Endothelial cell of umbilical vein (primary cell): ENCODE measurements around the gene PPP1R1C. TPM values are rescaled to one million over a fixed set of nuclear protein-coding genes. Genes with fewer than 3 reads are reported as not detected.

Experiments
- BruUV-seq: library from RNA; stranded (reverse); fragments of 400-500 nt; replicated peaks from 2 replicates; lab custom pipeline; 2021; lab: Mats Ljungman, UMichigan
- CTCF ChIA-PET: fragments of 300-600, 350-600 bp; sonication (Branson Sonifier 250); formaldehyde crosslinking; loops from one replicate; lab custom pipeline; 2021; ENCODE audit warnings: antibody characterized with exemption, inconsistent platforms; lab: Charles Lee
- POLR2A ChIA-PET: fragments of 300-600, 350-600 bp; sonication (Branson Sonifier 250); formaldehyde crosslinking; loops from one replicate; lab custom pipeline; 2021; ENCODE audit warnings: antibody characterized with exemption, inconsistent platforms; lab: Charles Lee
- DNase-seq: peaks from one replicate; pipeline ENCODE4 v3.0.0-alpha.2; 2011; ENCODE audit warnings: low read depth, low spot score
- FAIRE-seq: peaks from 2 replicates; lab custom pipeline; 2011; peaks lifted over from hg19 to GRCh38; lab: Jason Lieb, UNC
- H2AFZ ChIP-seq: 2 replicates; pipeline ENCODE4 v1.6.0; 2012; ENCODE audit warnings: low read depth, low read length, control low read depth, inconsistent platforms
- H3K27ac ChIP-seq: 2 replicates; pipeline ENCODE4 v1.5.1; 2011; ENCODE audit warnings: low read depth, mild to moderate bottlenecking, control low read depth, low read length, moderate library complexity; ENCODE audit not compliant: insufficient read depth
- H3K27me3 ChIP-seq, 2 experiments: 2 replicates each; pipeline versions ENCODE4 v1.6.0 to v1.6.1; 2011; ENCODE audit warnings: low read length in 2 of 2, mixed read lengths in 1 of 2; ENCODE audit not compliant: control insufficient read depth in 2 of 2, insufficient read depth in 2 of 2
- H3K36me3 ChIP-seq, 2 experiments: 2 replicates in 1 of 2; 3 replicates in 1 of 2; pipeline ENCODE4 v1.5.1; 2011; ENCODE audit warnings: low read length in 2 of 2, mild to moderate bottlenecking in 1 of 2, moderate library complexity in 1 of 2; ENCODE audit not compliant: control insufficient read depth in 2 of 2, insufficient read depth in 2 of 2; ENCODE audit errors: extremely low read depth in 1 of 2
- H3K4me1 ChIP-seq: 3 replicates; pipeline ENCODE4 v1.5.1; 2011; ENCODE audit warnings: mild to moderate bottlenecking, low read length; ENCODE audit not compliant: control insufficient read depth, insufficient read depth; ENCODE audit errors: extremely low read depth
- H3K4me2 ChIP-seq: 2 replicates; pipeline ENCODE4 v1.6.1; 2011; ENCODE audit warnings: low read length, control low read depth, mixed read lengths; ENCODE audit not compliant: insufficient read depth
- H3K4me3 ChIP-seq, 3 experiments: fragments of 200-600 bp in 1 of 3; sonication (generic), shearing (Covaris generic) in 1 of 3; replicated peaks in 1 of 3; 2 replicates each; pipeline ENCODE4 v1.5.1; 2011 to 2016; ENCODE audit warnings: control low read depth in 3 of 3, low read length in 3 of 3, mild to moderate bottlenecking in 2 of 3, inconsistent platforms in 1 of 3, low read depth in 1 of 3, moderate library complexity in 1 of 3; ENCODE audit not compliant: insufficient read depth in 1 of 3
- H3K79me2 ChIP-seq: 2 replicates; pipeline ENCODE4 v1.6.0; 2012; ENCODE audit warnings: low read length, inconsistent platforms; ENCODE audit not compliant: control insufficient read depth, insufficient read depth
- H3K9ac ChIP-seq: replicated peaks from 2 replicates; pipeline ENCODE3; 2011; ENCODE audit warnings: low read length, control low read depth; ENCODE audit not compliant: insufficient read depth; ENCODE audit errors: extremely low read depth
- H3K9me1 ChIP-seq: replicated peaks from 3 replicates; pipeline ENCODE4 v1.6.0; 2011; ENCODE audit warnings: mild to moderate bottlenecking, low read length; ENCODE audit not compliant: control insufficient read depth, insufficient read depth; ENCODE audit errors: extremely low read depth
- H3K9me3 ChIP-seq: replicated peaks from 2 replicates; pipeline ENCODE4 v1.5.1; 2012; ENCODE audit warnings: low read length, inconsistent platforms; ENCODE audit not compliant: control insufficient read depth, insufficient read depth
- H4K20me1 ChIP-seq: replicated peaks from 2 replicates; pipeline ENCODE3; 2011; ENCODE audit warnings: mild to moderate bottlenecking, low read length; ENCODE audit not compliant: control insufficient read depth, insufficient read depth; ENCODE audit errors: extremely low read depth
- EZH2 ChIP-seq: IDR thresholded peaks from 2 replicates; pipeline ENCODE4 v1.6.1; 2012; ENCODE audit warnings: borderline replicate concordance, low read depth, mild to moderate bottlenecking, moderate library complexity, low read length, inconsistent platforms; ENCODE audit not compliant: severe bottlenecking
- FOS ChIP-seq: IDR thresholded peaks from 2 replicates; pipeline ENCODE4 v1.6.1; 2011; ENCODE audit warnings: mild to moderate bottlenecking, low read length, moderate library complexity, borderline replicate concordance; ENCODE audit not compliant: insufficient read depth
- GATA2 ChIP-seq: IDR thresholded peaks from 2 replicates; pipeline ENCODE4 v1.7.0; 2011; ENCODE audit warnings: low read depth, mild to moderate bottlenecking, moderate library complexity, mixed read lengths, low read length; ENCODE audit not compliant: insufficient read length, insufficient read depth
- JUN ChIP-seq: IDR thresholded peaks from 2 replicates; pipeline ENCODE4 v1.6.1; 2011; ENCODE audit warnings: borderline replicate concordance, low read depth; ENCODE audit not compliant: insufficient read length, insufficient read depth
- MYC ChIP-seq: IDR thresholded peaks from one replicate; pipeline ENCODE4 v1.6.1; 2011; ENCODE audit warnings: mild to moderate bottlenecking, low read depth, low read length
- POLR2A ChIP-seq: IDR thresholded peaks from 2 replicates; pipeline ENCODE4 v1.6.1; 2012; ENCODE audit warnings: low read depth, mild to moderate bottlenecking, control low read depth, low read length
- POLR2AphosphoS5 ChIP-seq: IDR thresholded peaks from 2 replicates; pipeline ENCODE4 v1.6.1; 2012; ENCODE audit warnings: low read depth, mild to moderate bottlenecking, control low read depth, low read length, moderate library complexity; ENCODE audit not compliant: insufficient read depth
- dilution Hi-C: fragments of 300-500 bp; cut with MboI; formaldehyde crosslinking; loops from one replicate; pipeline ENCODE4 v1.15.0; 2019; ENCODE audit warnings: low sequenced_read_pairs; ENCODE audit not compliant: extremely low pct_ligation_motif_present
- intact Hi-C: fragments of 100-400 bp; cut with micrococcal nuclease; formaldehyde crosslinking; loops from one replicate; pipeline ENCODE4 v1.10.0; 2022
- polyA plus RNA-seq, 4 experiments: library from polyadenylated mRNA; depleted of rRNA in 3 of 4; stranded (reverse) in 3 of 4; unstranded in 1 of 4; fragments of >200 nt; gene quantifications; 2 replicates each; pipeline versions ENCODE4 v1.2.1 to v1.2.3, GENCODE V29; 2011 to 2012; ENCODE audit warnings: missing spikeins in 1 of 4
- total RNA-seq: library from RNA; stranded (reverse); gene quantifications from 2 replicates; pipeline ENCODE4 v1.2.3, GENCODE V29; 2021
- TF ChIP-seq, protein P1 (sequence below), 2 donors: IDR thresholded peaks; 1 replicate in 1 of 2; 2 replicates in 1 of 2; pipeline ENCODE4 v1.5.1; 2011; ENCODE audit warnings: low read length in 2 of 2, mild to moderate bottlenecking in 2 of 2, moderate library complexity in 2 of 2, control low read depth in 1 of 2, inconsistent platforms in 1 of 2, low read depth in 1 of 2; ENCODE audit not compliant: insufficient read depth in 1 of 2; ENCODE audit errors: extremely low read depth in 1 of 2
- TF ChIP-seq, protein P2 (sequence below): IDR thresholded peaks from 2 replicates; pipeline ENCODE4 v1.6.1; 2011; ENCODE audit not compliant: insufficient read depth, insufficient read length

Gene PPP1R1C
- total and polyA plus RNA-seq, 2 donors (not counting 3 experiments of a cell fraction or from before 2014, with no cell fraction given): 0.26 TPM; not detected in 1

GRCh38 chr2:182038576-182038975 is 52.9 kb downstream of the PPP1R1C start:
- FAIRE-seq (no peak), DNase-seq (no peak)
- H3K4me1 ChIP-seq: no peaks in the 10 kb centered on the region
- no peak overlapping the region for H2AFZ ChIP-seq
- H3K27me3 ChIP-seq: no peaks in the 10 kb centered on the region
- dilution Hi-C loops: no loop called here
- H3K9me1 ChIP-seq: no peaks in the 10 kb centered on the region
- POLR2A ChIA-PET: no interaction called here
- H4K20me1 ChIP-seq: no peaks in the 10 kb centered on the region
- H3K9ac ChIP-seq: no peak overlapping the region
- CTCF ChIA-PET: interaction anchor here (0.9 to 1.8 kb wide), 6 partner anchors 14 to 628 kb away, joined by 3 to 8 read pairs (median 3); no protein-coding TSS in a partner anchor
- intact Hi-C loops: no loop called here
- no peaks in the 10 kb centered on the region for H3K79me2 ChIP-seq
- H3K4me3 ChIP-seq: no peak overlapping the region
- TF ChIP-seq POLR2AphosphoS5 (no peak), EZH2 (no peak), MYC (no peak), FOS (no peak), GATA2 (no peak), JUN (no peak), POLR2A (no peak)
- TF ChIP-seq, protein P1, sequence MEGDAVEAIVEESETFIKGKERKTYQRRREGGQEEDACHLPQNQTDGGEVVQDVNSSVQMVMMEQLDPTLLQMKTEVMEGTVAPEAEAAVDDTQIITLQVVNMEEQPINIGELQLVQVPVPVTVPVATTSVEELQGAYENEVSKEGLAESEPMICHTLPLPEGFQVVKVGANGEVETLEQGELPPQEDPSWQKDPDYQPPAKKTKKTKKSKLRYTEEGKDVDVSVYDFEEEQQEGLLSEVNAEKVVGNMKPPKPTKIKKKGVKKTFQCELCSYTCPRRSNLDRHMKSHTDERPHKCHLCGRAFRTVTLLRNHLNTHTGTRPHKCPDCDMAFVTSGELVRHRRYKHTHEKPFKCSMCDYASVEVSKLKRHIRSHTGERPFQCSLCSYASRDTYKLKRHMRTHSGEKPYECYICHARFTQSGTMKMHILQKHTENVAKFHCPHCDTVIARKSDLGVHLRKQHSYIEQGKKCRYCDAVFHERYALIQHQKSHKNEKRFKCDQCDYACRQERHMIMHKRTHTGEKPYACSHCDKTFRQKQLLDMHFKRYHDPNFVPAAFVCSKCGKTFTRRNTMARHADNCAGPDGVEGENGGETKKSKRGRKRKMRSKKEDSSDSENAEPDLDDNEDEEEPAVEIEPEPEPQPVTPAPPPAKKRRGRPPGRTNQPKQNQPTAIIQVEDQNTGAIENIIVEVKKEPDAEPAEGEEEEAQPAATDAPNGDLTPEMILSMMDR (IDR thresholded peaks at IDR 0.05; ENCODE audit: extremely low read depth in 1 of 2, insufficient read depth in 1 of 2, low read depth in 1 of 2, low read length in 2 of 2): no peak
- TF ChIP-seq, protein P2, sequence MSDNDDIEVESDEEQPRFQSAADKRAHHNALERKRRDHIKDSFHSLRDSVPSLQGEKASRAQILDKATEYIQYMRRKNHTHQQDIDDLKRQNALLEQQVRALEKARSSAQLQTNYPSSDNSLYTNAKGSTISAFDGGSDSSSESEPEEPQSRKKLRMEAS: no peak
- H3K4me2 ChIP-seq: no peak overlapping the region
- no peaks in the 10 kb centered on the region for H3K36me3 ChIP-seq
- H3K27ac ChIP-seq: no peak overlapping the region
- H3K9me3 ChIP-seq: no peaks in the 10 kb centered on the region
- BruUV-seq: no TSS peak
